ENCODE measurements around the gene MYCT1. TPM values are rescaled to one million over a fixed set of nuclear protein-coding genes. Genes with fewer than 3 reads are reported as not detected.

MYCT1 gene
- 0.64 and 0.72 TPM in 2 replicates for total RNA-seq

GRCh38 chr6:152697634-152698033 is at the start of gene MYCT1:
MYCT1 (plus strand) TSS chr6:152697897; CDS start chr6:152697903, 6 bp downstream.

GRCh38 chr6:152750694-152751093 is 53.0 kb downstream of the MYCT1 start, which contains the start of gene VIP:
VIP (plus strand) TSS chr6:152750797; CDS start chr6:152752178, 1,381 bp downstream.

Other genes starting within 250 kb of the MYCT1 start
- 8.3 and 14.5 TPM in 2 replicates for gene SYNE1, start 60.5 kb upstream of the MYCT1 start, total RNA-seq
- under 0.01 and 0.21 TPM in 2 replicates for gene VIP, start 52.9 kb downstream of the MYCT1 start, total RNA-seq

Measured in tracheal epithelial cell (primary cell).